ENCODE results near the gene STK35.
A peak's percentile ranks its signal among the peaks of the same experiment; 100 is the strongest.

STK35 gene

GRCh38 chr20:2101057-2101864 lies at the start of gene STK35:
STK35 (plus strand) TSS chr20:2101827; CDS start chr20:2101882, 55 bp downstream.
- peak; percentile 66 for DNase-seq

GRCh38 chr20:2051946-2052345 lies 49.7 kb upstream of the STK35 start:
- no peak for DNase-seq

DNA sequence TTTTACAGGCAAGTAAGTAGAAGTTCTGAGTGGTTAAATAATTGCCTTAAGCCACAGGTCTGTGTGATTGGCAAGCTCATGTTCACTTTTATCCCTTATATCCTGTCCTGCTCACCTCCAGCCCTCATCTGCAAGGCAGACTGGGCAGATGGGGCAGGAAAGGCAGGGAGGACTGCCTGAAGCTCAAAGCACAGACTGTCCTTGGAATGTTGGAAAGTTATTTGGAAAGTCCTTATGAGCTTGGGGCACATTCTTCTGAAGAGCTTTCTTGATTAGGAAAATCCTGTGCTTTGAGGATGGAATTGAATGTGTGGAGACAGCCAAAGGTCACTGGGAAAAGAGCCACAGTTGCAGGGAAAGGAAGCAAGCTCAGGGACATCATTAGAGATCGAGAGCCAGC lies 48.9 kb upstream of the STK35 start:
- DNase-seq = no peak

DNA sequence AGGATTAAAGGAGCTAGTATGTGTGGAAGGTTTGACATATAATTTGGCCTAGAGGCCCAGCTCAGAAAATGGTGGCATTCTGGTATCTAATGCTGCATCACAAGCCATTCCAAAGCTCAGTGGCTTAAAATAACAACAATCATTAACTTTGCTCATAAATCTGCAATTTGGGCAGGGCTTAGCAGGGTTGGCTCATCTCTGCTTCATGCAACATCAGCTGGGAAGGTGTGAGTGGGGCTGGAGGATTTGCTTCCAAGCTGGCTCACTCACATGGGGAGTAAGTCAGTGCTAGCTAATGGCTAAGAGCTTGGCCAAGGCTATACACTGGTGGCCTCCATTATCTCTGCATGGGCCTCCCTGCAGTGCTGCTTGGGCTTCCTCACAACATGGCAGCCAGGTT lies 48.0 kb upstream of the STK35 start:
- DNase-seq = no peak

DNA sequence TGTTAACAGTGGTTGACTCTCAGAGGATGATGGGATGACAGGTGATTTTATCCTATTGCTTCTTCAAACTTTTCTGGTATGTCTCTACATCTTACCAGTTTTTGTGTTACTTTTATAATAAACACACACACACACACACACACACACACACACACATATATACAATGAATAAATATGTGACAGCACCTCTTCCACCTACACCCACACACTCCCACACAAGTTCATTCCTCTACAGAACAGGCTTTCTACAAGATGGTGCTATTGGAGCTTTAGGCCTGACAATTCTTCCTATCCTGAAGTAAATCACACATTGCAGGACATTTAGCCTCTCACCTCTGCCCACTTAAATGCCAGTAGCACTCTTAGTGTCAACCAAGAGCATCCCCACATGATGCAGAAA lies 46.7 kb upstream of the STK35 start:
- DNase-seq = no peak

GRCh38 chr20:2059411-2059810 lies 42.2 kb upstream of the STK35 start:
- no peak for DNase-seq

GRCh38 chr20:2065099-2065498 lies 36.5 kb upstream of the STK35 start:
- no peak for DNase-seq

DNA sequence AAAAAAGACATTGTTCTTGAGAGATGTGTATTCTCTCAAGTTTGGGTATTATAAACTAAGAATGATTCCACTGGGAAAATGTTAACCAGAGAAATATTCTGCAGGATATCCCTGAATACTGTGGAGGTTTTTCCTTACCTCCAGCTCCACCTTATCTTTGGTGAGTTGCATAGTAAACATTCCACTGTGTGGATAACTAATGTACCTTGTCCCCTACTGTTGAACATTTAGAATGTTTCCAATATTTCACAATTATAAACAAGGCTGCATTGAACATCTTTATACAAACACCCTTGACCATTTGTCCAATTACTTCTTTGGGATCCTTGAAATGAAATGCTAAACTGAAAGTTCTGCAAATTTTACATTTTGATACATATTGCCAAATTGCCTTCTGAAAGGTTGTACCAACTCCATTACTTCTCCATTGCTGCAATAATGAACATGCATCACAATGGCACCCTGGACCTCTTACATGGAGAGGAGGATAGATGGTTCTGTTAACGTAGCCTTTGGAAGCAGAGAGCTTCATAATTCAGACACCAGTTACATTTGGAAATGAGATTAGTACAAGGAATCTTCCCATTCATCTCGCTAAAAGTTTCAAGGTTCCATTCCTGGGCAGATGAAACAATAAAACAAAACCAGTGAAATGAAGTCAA lies 35.0 kb upstream of the STK35 start:
- DNase-seq = no peak

DNA sequence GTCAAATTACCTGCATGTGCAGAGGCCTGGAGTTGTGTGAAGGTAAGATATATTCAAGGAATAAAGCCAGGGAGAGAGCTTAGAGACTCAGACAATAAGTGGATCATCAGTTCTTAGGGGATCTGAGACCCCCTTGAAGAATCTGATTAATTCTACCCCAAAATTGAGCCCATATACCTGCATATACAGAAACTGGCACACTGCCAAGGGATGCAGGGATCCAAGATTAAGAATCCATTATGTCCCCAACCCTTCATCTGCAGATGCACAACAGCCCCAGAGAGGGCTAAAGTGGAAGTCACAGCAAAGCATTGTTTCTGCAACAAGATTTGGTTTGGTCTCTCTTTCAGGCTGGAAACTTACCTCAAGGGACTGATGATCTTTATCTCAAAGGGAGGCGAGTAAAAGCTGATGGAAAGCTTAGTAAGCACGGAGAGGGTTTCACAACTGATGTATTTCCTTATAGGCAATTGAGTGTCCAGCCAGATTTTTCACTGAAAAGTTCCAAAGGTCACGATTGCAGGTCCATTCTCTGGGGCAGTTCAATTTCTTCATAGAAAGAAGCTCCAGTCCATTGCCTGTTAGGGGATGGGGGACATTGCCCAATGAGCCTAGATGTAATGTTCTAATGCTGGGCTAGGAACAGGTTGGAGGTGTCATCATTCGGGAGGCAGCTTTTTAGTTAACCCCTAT lies 20.9 kb upstream of the STK35 start:
- DNase-seq = no peak

DNA sequence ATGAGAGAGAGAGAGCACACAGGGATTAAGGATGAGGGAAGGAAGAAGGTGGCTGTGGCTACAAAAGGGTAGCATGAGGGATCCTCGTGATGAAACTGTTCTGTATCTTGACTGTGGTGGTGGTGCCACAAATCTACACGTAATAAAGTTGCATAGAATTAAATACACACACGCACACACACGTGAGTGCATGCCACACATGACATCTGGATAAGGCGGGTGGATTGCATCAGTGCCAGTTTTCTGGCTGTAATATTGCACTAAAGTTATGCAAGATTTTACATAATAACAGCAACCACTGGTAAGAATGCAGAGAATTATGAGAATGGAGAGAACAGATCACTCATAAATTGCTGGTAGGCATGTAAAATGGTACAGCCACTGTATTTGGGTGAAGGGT lies 16.9 kb upstream of the STK35 start:
- DNase-seq = no peak

DNA sequence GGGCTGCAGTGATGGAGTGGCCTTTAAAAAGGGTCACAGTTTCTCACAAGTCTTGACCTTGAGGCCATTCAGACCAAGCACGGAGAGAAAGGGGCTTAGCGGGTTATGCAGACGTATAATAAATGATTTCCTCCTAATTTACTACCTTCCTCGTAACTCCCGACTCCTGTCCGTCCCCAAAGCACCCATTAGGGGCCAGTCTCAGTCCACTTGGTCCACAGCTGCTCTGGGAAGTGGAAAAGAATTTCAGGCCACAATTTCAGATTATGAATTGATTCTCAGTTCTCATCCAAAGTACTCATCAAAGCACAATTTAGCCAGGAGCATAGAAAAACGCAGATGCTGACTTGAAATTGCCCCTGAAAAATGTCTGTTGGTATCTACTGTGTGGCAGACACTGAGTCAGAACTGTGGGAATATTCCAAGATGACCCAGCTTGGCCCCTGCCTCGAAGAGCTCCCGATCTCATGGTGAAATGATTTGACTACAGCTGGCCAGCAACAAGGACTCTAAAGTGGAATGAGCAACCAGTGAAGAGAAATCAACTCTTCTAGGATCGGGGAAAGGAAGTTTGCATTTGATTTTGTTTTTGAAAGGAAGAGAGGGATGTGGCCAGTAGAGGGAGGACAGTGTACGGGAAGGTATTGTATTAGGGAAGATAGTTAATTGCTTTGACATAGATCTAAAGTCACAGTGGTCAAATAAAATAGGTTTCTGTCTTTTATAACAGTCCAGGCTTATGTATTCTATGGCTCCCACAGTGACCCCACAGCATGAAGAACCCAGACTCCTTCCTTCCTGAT lies 15.2 kb upstream of the STK35 start:
- no peak for DNase-seq

DNA sequence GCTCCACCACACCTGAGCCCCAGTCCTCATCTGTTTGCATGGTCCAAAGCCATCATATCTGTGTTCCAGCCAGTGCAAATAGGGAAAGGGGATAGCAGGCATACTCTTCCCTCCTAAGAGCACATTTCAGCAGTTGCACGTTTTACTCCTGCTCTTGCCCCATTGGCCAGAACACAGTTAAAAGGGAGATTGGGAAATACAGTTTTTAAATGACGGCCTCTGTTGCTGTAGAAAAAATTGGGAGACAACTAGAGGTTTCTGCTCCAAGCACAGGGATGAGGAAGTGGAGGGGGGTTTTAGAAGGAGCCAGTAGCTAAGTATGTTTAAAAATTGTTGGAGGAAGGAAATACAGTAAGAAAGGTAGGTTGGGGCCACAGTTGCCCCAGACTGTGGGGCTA lies 14.6 kb upstream of the STK35 start:
- DNase-seq = no peak

DNA sequence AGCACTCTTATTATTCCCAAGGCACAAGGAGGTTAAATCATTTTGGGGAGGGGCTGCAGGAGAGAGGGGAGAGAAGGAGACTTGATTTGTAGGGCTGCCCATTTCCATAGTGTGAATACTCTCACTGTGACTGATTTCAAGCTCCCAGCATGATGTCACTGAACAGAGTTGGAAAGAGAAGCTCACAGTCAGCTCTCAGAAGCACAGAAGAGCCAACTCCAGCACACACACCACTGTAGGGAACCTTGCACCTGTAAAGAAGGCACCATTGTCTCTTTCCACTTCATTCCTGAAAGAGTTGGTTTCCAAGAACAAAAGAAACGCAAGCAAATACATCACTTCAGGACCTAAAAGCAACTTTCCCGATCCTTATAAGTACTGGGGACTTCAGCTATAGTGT lies 12.7 kb upstream of the STK35 start:
- DNase-seq = no peak

DNA sequence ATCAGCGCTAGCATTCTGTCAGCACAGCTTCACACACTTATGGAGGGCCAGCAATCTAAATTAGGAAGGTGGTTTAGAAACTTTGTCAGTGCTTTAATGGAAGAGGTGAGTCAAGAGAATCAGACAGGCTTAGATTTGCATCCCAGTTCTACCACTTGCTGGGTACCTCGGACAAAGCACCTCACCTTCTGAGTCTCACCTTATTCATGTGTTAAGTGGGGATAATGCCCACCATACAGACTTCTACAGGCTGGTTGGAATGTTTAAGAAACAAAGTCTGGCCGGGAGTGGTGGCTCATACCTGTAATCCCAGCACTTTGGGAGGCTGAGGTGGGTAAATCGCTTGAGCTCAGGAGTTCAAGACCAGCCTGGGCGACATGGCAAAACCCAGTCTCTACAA lies 12.2 kb upstream of the STK35 start:
- no peak for DNase-seq

- no peak for DNase-seq
Measured at GRCh38 chr20:2093159-2093781, 8.4 kb upstream of the STK35 start.

DNA sequence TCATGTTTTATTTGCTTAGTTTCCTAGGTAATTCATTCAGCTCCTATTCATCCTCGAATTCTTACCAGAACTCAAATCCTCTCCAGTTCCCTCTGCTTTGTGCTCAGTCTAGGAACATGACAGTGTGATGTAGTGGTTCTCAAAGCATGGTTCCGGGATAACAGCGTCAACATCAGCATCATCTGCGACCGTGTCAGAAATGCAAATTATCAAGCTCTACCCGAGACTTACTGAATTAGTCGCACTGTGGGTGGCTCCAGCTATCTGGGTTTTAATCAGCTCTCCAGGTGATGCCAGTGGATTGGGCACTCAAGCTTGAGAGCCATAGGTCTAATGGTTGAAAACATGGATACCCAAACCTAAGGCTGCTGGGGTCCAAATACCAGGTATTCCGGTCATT lies 7.7 kb upstream of the STK35 start:
- no peak for DNase-seq

GRCh38 chr20:2101865-2102584 lies 398 bp downstream of the STK35 start:
- peak; percentile 83 for DNase-seq

DNA sequence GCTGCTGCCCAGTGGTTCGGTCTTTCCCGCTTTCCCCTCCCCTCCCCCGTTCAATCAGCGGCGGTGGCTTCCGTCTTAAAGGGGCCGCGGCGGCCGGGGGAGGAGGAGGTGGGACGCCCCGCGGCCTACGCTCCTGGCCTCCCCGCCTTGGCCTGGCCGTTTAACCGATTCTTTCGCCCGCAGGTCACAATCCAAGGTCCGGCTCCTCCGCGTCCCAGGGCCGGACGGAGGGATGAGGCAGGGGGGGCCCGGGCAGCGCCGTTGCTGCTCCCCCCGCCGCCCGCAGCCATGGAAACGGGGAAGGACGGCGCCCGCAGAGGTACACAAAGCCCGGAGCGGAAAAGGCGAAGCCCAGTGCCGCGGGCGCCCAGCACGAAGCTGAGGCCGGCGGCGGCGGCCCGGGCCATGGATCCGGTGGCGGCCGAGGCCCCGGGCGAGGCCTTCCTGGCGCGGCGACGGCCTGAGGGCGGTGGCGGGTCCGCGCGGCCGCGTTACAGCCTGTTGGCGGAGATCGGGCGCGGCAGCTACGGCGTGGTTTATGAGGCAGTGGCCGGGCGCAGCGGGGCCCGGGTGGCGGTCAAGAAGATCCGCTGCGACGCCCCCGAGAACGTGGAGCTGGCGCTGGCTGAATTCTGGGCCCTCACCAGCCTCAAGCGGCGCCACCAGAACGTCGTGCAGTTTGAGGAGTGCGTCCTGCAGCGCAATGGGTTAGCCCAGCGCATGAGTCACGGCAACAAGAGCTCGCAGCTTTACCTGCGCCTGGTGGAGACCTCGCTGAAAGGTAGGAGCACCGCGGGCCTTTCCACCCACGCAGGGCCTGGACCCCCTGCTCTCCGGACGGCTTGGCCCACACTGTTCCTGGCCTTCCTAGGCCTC lies 1.2 kb downstream of the STK35 start:
- DNase-seq = peak; percentile 76

DNA sequence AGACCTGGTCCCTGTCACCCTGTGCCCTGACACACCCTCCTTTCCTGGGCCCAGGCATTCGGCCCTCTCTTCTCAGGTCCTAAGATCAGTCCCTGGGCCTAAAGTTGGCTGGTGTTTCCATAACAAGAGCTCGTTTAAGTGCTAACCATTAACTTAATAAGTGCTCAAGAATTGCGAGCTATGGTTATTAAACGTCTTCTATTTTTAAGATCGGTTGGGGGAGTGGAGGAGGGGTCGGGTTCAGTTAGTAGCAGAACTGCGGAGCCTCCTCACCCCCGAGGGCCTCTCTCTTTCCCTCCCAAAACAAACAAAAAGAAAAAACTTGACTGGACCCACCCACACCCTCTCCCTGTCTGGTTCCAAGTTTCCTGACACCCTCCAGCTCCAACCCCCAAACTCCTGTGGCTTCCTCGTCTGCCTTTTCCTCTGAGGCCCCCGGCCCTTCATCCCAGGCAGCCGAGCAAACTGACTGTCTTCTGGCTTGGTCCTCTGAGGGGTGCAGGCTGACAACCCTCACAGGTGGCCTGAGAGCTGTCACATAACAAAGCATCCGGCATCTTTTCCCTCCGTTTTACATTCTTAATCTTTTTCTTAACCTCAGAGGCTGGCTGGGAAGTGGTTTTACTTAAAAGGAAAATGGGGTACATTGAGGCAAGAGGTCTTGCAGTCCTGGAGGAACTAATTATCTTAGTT lies 2.0 kb downstream of the STK35 start:
- no peak for DNase-seq

DNA sequence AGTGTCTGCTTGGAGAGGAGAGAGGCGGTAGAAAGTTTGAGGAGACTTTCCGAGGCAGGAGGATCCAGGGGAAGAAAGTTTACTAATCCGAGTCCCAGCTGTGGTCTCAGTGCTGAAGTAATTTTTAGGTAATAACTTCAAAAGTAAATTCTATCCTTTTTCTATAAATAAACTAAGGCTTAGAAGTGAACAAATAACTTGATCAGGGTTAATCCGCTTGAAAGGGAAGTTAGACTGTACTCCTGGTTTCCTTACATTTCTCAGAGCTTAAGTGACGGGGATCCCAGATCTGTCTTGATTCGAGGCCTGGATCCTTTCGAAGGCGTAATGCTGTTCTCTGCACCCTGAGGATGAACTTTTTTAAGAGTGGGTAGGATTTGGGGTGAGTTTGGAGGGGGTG lies 2.6 kb downstream of the STK35 start:
- no peak for DNase-seq
